ENCODE results near the gene SNX8. TPM values are rescaled to one million over a fixed set of nuclear protein-coding genes. Genes with fewer than 3 reads are reported as not detected.

SNX8 gene
- total RNA-seq, 1 experiment from 2014 or later: 31.2 TPM

GRCh38 chr7:2263176-2263575, 51.1 kb downstream of the SNX8 start:
- H3K27me3 Mint-ChIP-seq (ENCODE audit: insufficient read depth, unreplicated experiment): no peaks in the 10 kb centered on the region
- no peaks in the 10 kb centered on the region for H3K9me3 Mint-ChIP-seq (ENCODE audit: unreplicated experiment)
- POLR2A ChIA-PET: no interaction called here
- intact Hi-C loops (cut with micrococcal nuclease): no loop called here
- DNase-seq (ENCODE audit: unreplicated experiment): no peak
- no peak overlapping the region for H3K4me3 Mint-ChIP-seq (ENCODE audit: unreplicated experiment)
- TF ChIP-seq CTCF (IDR thresholded peaks at IDR 0.05; ENCODE audit: unreplicated experiment): no peak
- no TSS peak for BruUV-seq (replicated peaks)
- H3K27ac Mint-ChIP-seq (ENCODE audit: low read depth, unreplicated experiment): no peak overlapping the region
- H3K36me3 Mint-ChIP-seq (ENCODE audit: insufficient read depth, unreplicated experiment): peaks cover 14% of the 10 kb centered on the region
- CTCF ChIA-PET: no interaction called here
- H3K4me1 Mint-ChIP-seq (ENCODE audit: insufficient read depth, unreplicated experiment): peaks cover 6% of the 10 kb centered on the region

- H3K9me3 Mint-ChIP-seq (ENCODE audit: unreplicated experiment): no peaks in the 10 kb centered on the region
- no TSS peak for BruUV-seq (replicated peaks)
- peaks cover 6% of the 10 kb centered on the region for H3K4me1 Mint-ChIP-seq (ENCODE audit: insufficient read depth, unreplicated experiment)
- no peak for TF ChIP-seq CTCF (IDR thresholded peaks at IDR 0.05; ENCODE audit: unreplicated experiment)
- H3K36me3 Mint-ChIP-seq (ENCODE audit: insufficient read depth, unreplicated experiment): peaks cover 10% of the 10 kb centered on the region
- DNase-seq (ENCODE audit: unreplicated experiment): no peak
- intact Hi-C loops (cut with micrococcal nuclease): no loop called here
- H3K27ac Mint-ChIP-seq (ENCODE audit: low read depth, unreplicated experiment): no peak overlapping the region
- ChIA-PET CTCF (no interaction called here), POLR2A (interaction anchor here (1.3 kb wide), 1 partner anchor 19 kb away, joined by 3 read pairs; the partner anchor contains the start of genes MRM2 and NUDT1)
- no peaks in the 10 kb centered on the region for H3K27me3 Mint-ChIP-seq (ENCODE audit: insufficient read depth, unreplicated experiment)
- no peak overlapping the region for H3K4me3 Mint-ChIP-seq (ENCODE audit: unreplicated experiment)
Observed at GRCh38 chr7:2261611-2262010, 52.6 kb downstream of the SNX8 start.

- intact Hi-C loops (cut with micrococcal nuclease): no loop called here
- DNase-seq (ENCODE audit: unreplicated experiment): peak; percentile 82
- Mint-ChIP-seq H3K36me3 (ENCODE audit: insufficient read depth, unreplicated experiment) (peaks cover 7% of the 10 kb centered on the region), H3K27me3 (ENCODE audit: insufficient read depth, unreplicated experiment) (no peaks in the 10 kb centered on the region), H3K27ac (ENCODE audit: low read depth, unreplicated experiment) (no peak overlapping the region), H3K4me3 (ENCODE audit: unreplicated experiment) (no peak overlapping the region), H3K9me3 (ENCODE audit: unreplicated experiment) (no peaks in the 10 kb centered on the region), H3K4me1 (ENCODE audit: insufficient read depth, unreplicated experiment) (peaks cover 6% of the 10 kb centered on the region)
- BruUV-seq (replicated peaks): no TSS peak
- POLR2A ChIA-PET: interaction anchor here (0.7 to 1.5 kb wide), 3 partner anchors 9 to 84 kb away, joined by 3 read pairs; partner anchors contain the start of genes MRM2 and NUDT1
- TF ChIP-seq CTCF (IDR thresholded peaks at IDR 0.05; ENCODE audit: unreplicated experiment): no peak
- CTCF ChIA-PET: interaction anchor here (0.6 to 0.7 kb wide), 2 partner anchors 87 to 358 kb away, joined by 3 to 4 read pairs; no protein-coding TSS in a partner anchor
Observed at GRCh38 chr7:2260820-2261219, 53.4 kb downstream of the SNX8 start.

- Mint-ChIP-seq H3K9me3 (ENCODE audit: unreplicated experiment) (no peaks in the 10 kb centered on the region), H3K27ac (ENCODE audit: low read depth, unreplicated experiment) (peak overlapping the region; percentile 75), H3K36me3 (ENCODE audit: insufficient read depth, unreplicated experiment) (peaks cover 7% of the 10 kb centered on the region), H3K27me3 (ENCODE audit: insufficient read depth, unreplicated experiment) (no peaks in the 10 kb centered on the region), H3K4me3 (ENCODE audit: unreplicated experiment) (no peak overlapping the region), H3K4me1 (ENCODE audit: insufficient read depth, unreplicated experiment) (peaks cover 6% of the 10 kb centered on the region)
- no peak for DNase-seq (ENCODE audit: unreplicated experiment)
- intact Hi-C loops (cut with micrococcal nuclease): no loop called here
- no peak for TF ChIP-seq CTCF (IDR thresholded peaks at IDR 0.05; ENCODE audit: unreplicated experiment)
- ChIA-PET POLR2A (interaction anchor here (1.5 kb wide), 1 partner anchor 8 kb away, joined by 3 read pairs; no protein-coding TSS in a partner anchor), CTCF (interaction anchor here (0.6 to 0.8 kb wide), 3 partner anchors 12 to 156 kb away, joined by 4 read pairs; no protein-coding TSS in a partner anchor)
- BruUV-seq (replicated peaks): no TSS peak
Observed at GRCh38 chr7:2259480-2259879, 54.8 kb downstream of the SNX8 start.

Measured in MCF 10A (cell line).